Mucosa of descending colon (tissue), 3 donors: ENCODE data around the gene KDM4B. TPM values are rescaled to one million over a fixed set of nuclear protein-coding genes. Genes with fewer than 3 reads are reported as not detected.

ENCODE experiments used
- ATAC-seq: fragments of 200-7000 bp; cut with Tn5 transposase; one replicate; pipeline ENCODE4 v1.9.1; 2020; ENCODE audit warnings: mild to moderate bottlenecking, moderate library complexity
- DNase-seq, 3 donors: peaks; one replicate each; pipeline ENCODE4 v3.0.0-alpha.2; 2020
- H3K36me3 ChIP-seq: fragments of 200-600 bp; one replicate; pipeline ENCODE4 v1.8.0; 2021; ENCODE audit warnings: low read depth, mild to moderate bottlenecking
- H3K4me1 ChIP-seq: fragments of 200-600 bp; one replicate; pipeline ENCODE4 v1.8.0; 2021; ENCODE audit warnings: low read depth, mild to moderate bottlenecking
- H3K4me3 ChIP-seq: fragments of 200-600 bp; one replicate; pipeline ENCODE4 v1.8.0; 2021; ENCODE audit warnings: mild to moderate bottlenecking
- H3K9me3 ChIP-seq: fragments of 200-600 bp; one replicate; pipeline ENCODE4 v1.8.0; 2021; ENCODE audit warnings: mild to moderate bottlenecking
- intact Hi-C, 2 donors: fragments of 100-400 bp; cut with DNase I in 1 of 2; cut with micrococcal nuclease in 1 of 2; formaldehyde crosslinking; loops; one replicate each; pipeline versions ENCODE4 v1.11.0 to v1.11.1; 2022; cut with DNase I, micrococcal nuclease
- total RNA-seq, 3 donors: library from RNA; stranded (reverse); fragmentation: NEBNext Ultra II Directional in 2 of 3; extraction: Animal tissue kit (Norgen Biotek cat#: 25700) in 2 of 3; gene quantifications; one replicate each; pipeline versions ENCODE4 v1.2.1 to v1.2.4, GENCODE V29; 2021 to 2023
- TF ChIP-seq, protein P1 (sequence below): fragments of 200-600 bp; IDR thresholded peaks from one replicate; pipeline ENCODE4 v1.8.0; 2022; ENCODE audit warnings: antibody characterized with exemption, mild to moderate bottlenecking
- donor health status: DM: no; HTN: no; CAD: no; lungs with moderate emphysema.
- donor health status: DM: no; HTN: no; CAD: no.
- donor health status: DM: no; HTN: yes; CAD: no.

Gene KDM4B
- total RNA-seq, 3 donors from 2014 or later, result 42.7 to 53.8 (median 50.0) TPM

DNA sequence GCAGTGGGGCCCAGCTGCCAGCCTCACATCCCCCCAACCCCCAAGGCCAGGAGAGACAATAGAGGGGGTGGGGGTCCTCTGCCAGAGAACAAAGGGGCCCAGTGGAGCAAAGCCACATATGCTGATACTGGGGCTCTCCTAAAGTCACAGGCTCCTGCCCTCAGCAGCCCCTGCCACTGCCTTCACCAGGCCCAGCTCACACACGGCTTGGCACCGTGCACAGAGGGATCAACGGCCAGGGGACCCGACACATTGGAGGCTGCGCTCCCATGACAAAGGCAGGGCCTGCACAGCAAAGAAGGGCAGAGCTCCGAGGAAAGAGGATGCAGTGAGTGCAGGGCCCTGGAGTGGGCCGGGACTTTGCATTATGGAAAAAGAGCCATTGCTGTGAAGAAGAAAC, 146.4 kb downstream of the KDM4B start:
- TF ChIP-seq, protein P1, sequence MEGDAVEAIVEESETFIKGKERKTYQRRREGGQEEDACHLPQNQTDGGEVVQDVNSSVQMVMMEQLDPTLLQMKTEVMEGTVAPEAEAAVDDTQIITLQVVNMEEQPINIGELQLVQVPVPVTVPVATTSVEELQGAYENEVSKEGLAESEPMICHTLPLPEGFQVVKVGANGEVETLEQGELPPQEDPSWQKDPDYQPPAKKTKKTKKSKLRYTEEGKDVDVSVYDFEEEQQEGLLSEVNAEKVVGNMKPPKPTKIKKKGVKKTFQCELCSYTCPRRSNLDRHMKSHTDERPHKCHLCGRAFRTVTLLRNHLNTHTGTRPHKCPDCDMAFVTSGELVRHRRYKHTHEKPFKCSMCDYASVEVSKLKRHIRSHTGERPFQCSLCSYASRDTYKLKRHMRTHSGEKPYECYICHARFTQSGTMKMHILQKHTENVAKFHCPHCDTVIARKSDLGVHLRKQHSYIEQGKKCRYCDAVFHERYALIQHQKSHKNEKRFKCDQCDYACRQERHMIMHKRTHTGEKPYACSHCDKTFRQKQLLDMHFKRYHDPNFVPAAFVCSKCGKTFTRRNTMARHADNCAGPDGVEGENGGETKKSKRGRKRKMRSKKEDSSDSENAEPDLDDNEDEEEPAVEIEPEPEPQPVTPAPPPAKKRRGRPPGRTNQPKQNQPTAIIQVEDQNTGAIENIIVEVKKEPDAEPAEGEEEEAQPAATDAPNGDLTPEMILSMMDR, result no peak
- no peaks in the 10 kb centered on the region for H3K4me1 ChIP-seq
- intact Hi-C loops, result no loop called here
- no peak for ATAC-seq
- no peaks in the 10 kb centered on the region for H3K36me3 ChIP-seq
- DNase-seq, result no peak
- no peak overlapping the region for H3K4me3 ChIP-seq
- no peaks in the 10 kb centered on the region for H3K9me3 ChIP-seq

DNA sequence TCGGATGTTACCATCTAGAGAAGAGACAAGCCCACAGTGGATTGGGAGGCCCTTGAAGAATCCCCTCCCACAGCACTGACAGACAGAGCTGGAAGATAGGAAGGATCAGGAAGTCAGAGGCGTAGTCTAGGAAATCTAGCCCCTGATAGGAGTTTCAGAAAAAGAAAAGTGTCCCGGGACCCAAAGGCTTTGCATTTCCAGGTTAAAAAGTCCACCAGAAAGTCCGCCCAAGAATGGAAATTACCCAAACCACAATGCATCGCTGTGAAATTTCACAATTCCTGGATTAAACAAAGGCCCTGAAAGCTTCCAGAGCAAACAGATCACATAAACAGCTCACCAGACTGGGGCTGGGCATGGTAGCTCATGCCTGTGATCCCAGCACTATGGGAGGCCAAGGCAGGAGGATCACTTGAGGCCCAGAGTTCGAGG, 146.9 kb downstream of the KDM4B start:
- TF ChIP-seq, protein P1, result no peak
- Histone ChIP-seq H3K4me3 (no peak overlapping the region), H3K4me1 (no peaks in the 10 kb centered on the region), H3K9me3 (no peaks in the 10 kb centered on the region), H3K36me3 (no peaks in the 10 kb centered on the region)
- ATAC-seq, result no peak
- DNase-seq, result no peak
- intact Hi-C loops, result no loop called here

DNA sequence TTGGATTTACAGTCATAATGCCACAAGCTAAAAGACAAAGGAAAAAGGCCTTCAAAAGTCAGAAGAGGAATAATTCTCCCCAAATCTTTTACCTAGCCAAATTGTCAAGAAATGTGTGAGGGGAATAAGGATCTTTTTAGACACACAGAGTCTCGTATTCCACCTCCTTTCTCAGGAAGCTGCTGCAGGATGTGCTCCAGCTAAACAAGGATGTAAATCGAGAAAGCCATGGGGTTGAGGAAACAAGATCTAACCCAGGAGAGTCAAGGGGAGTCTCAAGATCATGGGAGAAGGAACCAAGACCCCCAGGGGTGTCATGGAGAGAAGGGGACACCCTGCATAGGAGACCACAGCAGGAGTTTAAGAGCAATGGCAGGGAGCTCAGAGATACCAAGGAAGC, 147.4 kb downstream of the KDM4B start:
- no peak for ATAC-seq

DNA sequence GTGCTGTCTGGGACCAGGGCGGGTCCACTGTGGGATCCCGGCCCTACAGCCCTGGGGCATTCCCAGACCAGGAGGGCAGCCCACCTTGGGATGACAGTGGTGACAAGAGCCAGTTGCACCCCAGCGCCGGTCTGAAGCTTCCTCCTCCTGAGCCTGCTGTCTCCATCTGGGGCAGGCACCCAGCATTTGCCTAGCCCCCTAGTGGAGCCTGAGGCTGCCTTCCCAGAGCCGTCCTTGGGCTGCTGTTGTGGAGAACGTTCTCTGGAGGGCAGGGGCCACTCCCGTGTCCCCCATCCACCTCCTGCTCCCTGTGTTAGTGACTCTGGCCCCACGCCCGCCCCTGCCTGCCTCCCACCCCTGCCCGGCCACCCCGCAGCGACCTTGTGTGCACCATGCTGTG, 148.5 kb downstream of the KDM4B start:
- H3K4me3 ChIP-seq, result no peak overlapping the region
- H3K9me3 ChIP-seq, result no peaks in the 10 kb centered on the region
- DNase-seq (no peak), ATAC-seq (no peak)
- TF ChIP-seq, protein P1, result no peak
- H3K36me3 ChIP-seq, result no peaks in the 10 kb centered on the region
- no peaks in the 10 kb centered on the region for H3K4me1 ChIP-seq
- intact Hi-C loops, result no loop called here

More for the DNA sequence above, 147.4 kb downstream of the KDM4B start:
- no peaks in the 10 kb centered on the region for H3K36me3 ChIP-seq
- DNase-seq, result no peak
- TF ChIP-seq, protein P1, result no peak
- no peaks in the 10 kb centered on the region for H3K9me3 ChIP-seq
- intact Hi-C loops, result no loop called here
- no peaks in the 10 kb centered on the region for H3K4me1 ChIP-seq
- no peak overlapping the region for H3K4me3 ChIP-seq

DNA sequence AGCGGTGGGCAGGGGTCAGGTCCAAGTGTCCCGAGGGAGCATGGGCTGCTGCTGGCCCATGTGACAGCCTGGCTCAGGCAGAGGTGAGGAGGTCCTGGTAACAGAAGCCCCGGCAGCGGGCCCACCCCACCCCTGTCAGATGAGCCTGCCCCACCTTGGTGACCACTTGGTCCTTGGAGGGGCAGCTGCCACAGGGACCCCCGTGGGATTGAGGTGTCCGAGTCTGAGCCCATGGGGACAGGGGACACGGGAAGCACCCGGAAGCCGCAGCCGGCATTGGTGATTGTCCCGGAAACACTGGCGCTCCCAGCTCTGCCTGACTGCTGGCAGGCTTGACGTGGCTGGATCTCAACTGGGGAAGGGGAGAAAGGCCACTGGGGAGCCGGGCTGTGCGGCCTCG, 149.1 kb downstream of the KDM4B start:
- H3K4me1 ChIP-seq, result no peaks in the 10 kb centered on the region
- H3K36me3 ChIP-seq, result no peaks in the 10 kb centered on the region
- no peak overlapping the region for H3K4me3 ChIP-seq

More for the DNA sequence above, 149.1 kb downstream of the KDM4B start:
- no peaks in the 10 kb centered on the region for H3K9me3 ChIP-seq
- DNase-seq (no peak), ATAC-seq (no peak)
- intact Hi-C loops, result no loop called here
- TF ChIP-seq, protein P1, result no peak
